Natural killer cell (primary cell): ENCODE measurements around the gene MRPL2. TPM values are rescaled to one million over a fixed set of nuclear protein-coding genes. Genes with fewer than 3 reads are reported as not detected.
A peak's percentile ranks its signal among the peaks of the same experiment; 100 is the strongest.

Experiments
- ATAC-seq, 3 donors: fragments of 150-1000 bp in 2 of 3; fragments of 200-7000 bp in 1 of 3; cut with Tn5 transposase; 1 replicate in 1 of 3; 2 replicates in 2 of 3; pipeline ENCODE4 v1.10.0; 2021; ENCODE audit warnings: mild to moderate bottlenecking in 2 of 3, moderate library complexity in 2 of 3
- DNase-seq, 2 donors: peaks; one replicate each; pipeline versions ENCODE4 v3.0.0 to v3.0.0-alpha.2; 2013 to 2021; ENCODE audit warnings: mixed read lengths in 1 of 2
- H3K27ac ChIP-seq: one replicate; pipeline ENCODE4 v1.5.1; 2013; ENCODE audit warnings: mild to moderate bottlenecking, low read length
- H3K27me3 ChIP-seq: one replicate; pipeline ENCODE4 v1.6.1; 2013; ENCODE audit warnings: low read length; ENCODE audit not compliant: control insufficient read depth, insufficient read depth
- H3K36me3 ChIP-seq: one replicate; pipeline ENCODE4 v1.6.1; 2013; ENCODE audit warnings: low read length; ENCODE audit not compliant: control insufficient read depth, insufficient read depth
- H3K4me1 ChIP-seq: one replicate; pipeline ENCODE4 v1.6.1; 2013; ENCODE audit warnings: low read length; ENCODE audit not compliant: control insufficient read depth, insufficient read depth
- H3K4me3 ChIP-seq: one replicate; pipeline ENCODE4 v1.5.1; 2013; ENCODE audit warnings: low read length
- H3K9me3 ChIP-seq: one replicate; pipeline ENCODE4 v1.6.1; 2013; ENCODE audit warnings: low read length; ENCODE audit not compliant: control insufficient read depth, insufficient read depth
- H3K27ac Mint-ChIP-seq, 2 donors: one replicate each; pipeline ENCODE4 v1.8.0; 2022; ENCODE audit warnings: mild to moderate bottlenecking in 2 of 2, mixed read lengths in 2 of 2, moderate library complexity in 1 of 2
- H3K27me3 Mint-ChIP-seq, 2 donors: one replicate each; pipeline ENCODE4 v1.8.0; 2022; ENCODE audit warnings: low read depth in 2 of 2, mixed read lengths in 2 of 2
- H3K36me3 Mint-ChIP-seq: one replicate; pipeline ENCODE4 v1.8.0; 2022; ENCODE audit warnings: mixed read lengths
- H3K4me1 Mint-ChIP-seq, 2 donors: one replicate each; pipeline ENCODE4 v1.8.0; 2022; ENCODE audit warnings: mixed read lengths in 2 of 2
- H3K4me3 Mint-ChIP-seq: one replicate; pipeline ENCODE4 v1.8.0; 2022; ENCODE audit warnings: mild to moderate bottlenecking, moderate library complexity, mixed read lengths
- H3K9me3 Mint-ChIP-seq, 2 donors: one replicate each; pipeline ENCODE4 v1.8.0; 2022; ENCODE audit warnings: mixed read lengths in 2 of 2
- CTCF ChIP-seq: fragments of 200-600 bp; IDR thresholded peaks from one replicate; pipeline ENCODE4 v1.8.0; 2022; ENCODE audit warnings: antibody characterized with exemption
- WGBS: methylation state at CpG from one replicate; pipeline ENCODE4 v1.1.7; 2013; ENCODE audit warnings: missing lambda C conversion rate; ENCODE audit not compliant: insufficient coverage; 5-methylcytosine and 5-hydroxymethylcytosine counted together
- intact Hi-C: fragments of 100-400 bp; cut with micrococcal nuclease; formaldehyde crosslinking; loops from one replicate; pipeline ENCODE4 v1.14.2; 2022
- total RNA-seq, 4 donors: library from RNA; stranded (reverse); fragments of 120-200 nt in 1 of 4; gene quantifications; one replicate each; pipeline versions ENCODE4 v1.2.3 to v1.2.4, GENCODE V29; 2013 to 2022

MRPL2 gene
- total RNA-seq, 3 donors from 2014 or later (not counting 1 experiment from before 2014, with no cell fraction given): 33.4 to 38.4 (median 33.9) TPM

GRCh38 chr6:43055966-43056365 is 3.3 kb downstream of the MRPL2 start:
- Histone ChIP-seq H3K9me3 (no peaks in the 10 kb centered on the region), H3K4me3 (no peak overlapping the region), H3K27me3 (no peaks in the 10 kb centered on the region), H3K4me1 (peaks cover 40% of the 10 kb centered on the region), H3K27ac (no peak overlapping the region), H3K36me3 (peaks cover 9% of the 10 kb centered on the region)
- Mint-ChIP-seq H3K4me3 (peak overlapping the region; percentile 25), H3K27ac (peak overlapping the region; percentile 27 to 54), H3K27me3 (no peaks in the 10 kb centered on the region), H3K9me3 (no peaks in the 10 kb centered on the region), H3K4me1 (peaks cover 41 to 62% of the 10 kb centered on the region in 2 donors), H3K36me3 (no peaks in the 10 kb centered on the region)
- WGBS: 78% methylated on average over 8 of the region's 8 CpGs
- no peak for TF ChIP-seq CTCF
- DNase-seq (no peak), ATAC-seq (no peak)
- intact Hi-C loops: no loop called here

GRCh38 chr6:43054206-43054943 is 4.9 kb downstream of the MRPL2 start:
- Mint-ChIP-seq H3K4me1 (peaks cover 44 to 52% of the 10 kb centered on the region in 2 donors), H3K36me3 (no peaks in the 10 kb centered on the region), H3K9me3 (no peaks in the 10 kb centered on the region), H3K27me3 (no peaks in the 10 kb centered on the region), H3K4me3 (peak overlapping the region; percentile 90), H3K27ac (peak overlapping the region; percentile 93 to 95)
- DNase-seq: no peak
- H3K9me3 ChIP-seq: no peaks in the 10 kb centered on the region
- H3K36me3 ChIP-seq: peaks cover 11% of the 10 kb centered on the region
- H3K4me3 ChIP-seq: peak overlapping the region; percentile 80
- peaks cover 31% of the 10 kb centered on the region for H3K4me1 ChIP-seq
- H3K27me3 ChIP-seq: no peaks in the 10 kb centered on the region
- no peak for ATAC-seq
- no peak for TF ChIP-seq CTCF
- peak overlapping the region; percentile 83 for H3K27ac ChIP-seq
- intact Hi-C loops: no loop called here
- WGBS: 85% methylated on average over 17 of the region's 17 CpGs

DNA sequence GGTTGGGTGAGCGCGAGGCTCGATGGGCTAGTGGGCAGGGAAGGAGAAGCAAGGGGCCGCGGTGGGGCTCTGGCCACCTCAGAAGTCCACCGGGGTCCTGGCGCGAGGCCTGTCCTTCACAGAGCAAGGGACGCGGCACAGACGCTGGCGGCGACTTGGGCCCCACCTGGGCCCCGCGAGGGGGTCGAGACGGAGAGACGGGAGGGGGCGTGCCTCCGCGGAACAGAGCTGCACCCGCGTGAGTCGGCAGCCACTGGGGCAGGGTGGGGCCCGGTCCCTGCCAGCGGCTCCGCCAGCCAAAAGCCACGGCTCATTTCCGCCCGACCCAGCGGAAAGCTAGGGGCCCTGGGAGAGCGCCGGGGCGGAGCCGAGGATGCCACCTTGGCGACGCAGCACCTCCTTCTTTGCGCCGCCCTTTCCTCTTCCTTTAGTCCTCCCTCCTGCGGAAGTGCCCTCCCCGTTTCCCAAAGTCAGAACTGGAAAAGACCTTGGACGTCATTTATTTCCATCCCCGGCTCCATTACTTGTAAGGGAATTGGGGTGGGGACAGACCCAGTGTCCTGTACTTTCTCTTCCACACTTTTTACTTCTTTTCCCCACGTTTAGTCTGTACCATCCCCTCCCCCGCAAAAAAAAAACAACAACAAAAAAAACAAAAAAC is 5.6 kb downstream of the MRPL2 start, which contains the start of gene CUL7:
Gene CUL7 (minus strand): TSS at position 307 of the 661 bp plus-strand sequence. CDS start 1,063 bp downstream, outside the sequence.
- intact Hi-C loops: no loop called here
- DNase-seq (peak; percentile 70 to 94), ATAC-seq (peak; percentile 94 to 97 (median 95))
- H3K4me3 Mint-ChIP-seq: peak within 1 kb of the TSS; percentile 90
- Histone ChIP-seq H3K36me3 (peaks cover 15% of the 10 kb centered on the region), H3K27ac (peak within 1 kb of the TSS; percentile 83), H3K9me3 (no peaks in the 10 kb centered on the region), H3K4me3 (peak within 1 kb of the TSS; percentile 80), H3K4me1 (peaks cover 26% of the 10 kb centered on the region), H3K27me3 (no peaks in the 10 kb centered on the region)
- TF ChIP-seq CTCF: no peak
- no peaks in the 10 kb centered on the region for H3K36me3 Mint-ChIP-seq
- peak within 1 kb of the TSS; percentile 93 to 95 for H3K27ac Mint-ChIP-seq
- H3K4me1 Mint-ChIP-seq: peaks cover 37 to 47% of the 10 kb centered on the region in 2 donors
- no peaks in the 10 kb centered on the region for H3K27me3 Mint-ChIP-seq
- WGBS: 0% methylated on average over 41 of the region's 45 CpGs
- no peaks in the 10 kb centered on the region for H3K9me3 Mint-ChIP-seq
